Ascending aorta (tissue), 2 donors: ENCODE results near the gene CRLF1. TPM values are rescaled to one million over a fixed set of nuclear protein-coding genes. Genes with fewer than 3 reads are reported as not detected.
A peak's percentile ranks its signal among the peaks of the same experiment; 100 is the strongest.

Source experiments
- DNase-seq, 2 donors: peaks; one replicate each; pipeline ENCODE4 v3.0.0-alpha.2; 2019; ENCODE audit warnings: low spot score in 2 of 2
- H3K27ac ChIP-seq, 2 donors: fragments of 200-600 bp; sonication (generic); one replicate each; pipeline ENCODE4 v1.5.1; 2016 to 2017; ENCODE audit warnings: mild to moderate bottlenecking in 1 of 2
- H3K27me3 ChIP-seq: fragments of 200-600 bp; sonication (generic); one replicate; pipeline ENCODE4 v1.5.1; 2017
- H3K36me3 ChIP-seq, 2 donors: fragments of 200-600 bp; sonication (generic); one replicate each; pipeline ENCODE4 v1.5.1; 2016
- H3K4me1 ChIP-seq, 2 donors: fragments of 200-600 bp; sonication (generic); one replicate each; pipeline ENCODE4 v1.5.1; 2016 to 2017; ENCODE audit warnings: mild to moderate bottlenecking in 1 of 2
- H3K4me3 ChIP-seq, 2 donors: fragments of 200-600 bp; sonication (generic); one replicate each; pipeline ENCODE4 v1.5.1; 2016 to 2017; ENCODE audit warnings: mild to moderate bottlenecking in 1 of 2
- H3K9me3 ChIP-seq, 2 donors: fragments of 200-600 bp; sonication (generic); one replicate each; pipeline ENCODE4 v1.5.1; 2016
- intact Hi-C: fragments of 100-400 bp; cut with DNase I; formaldehyde crosslinking; loops from one replicate; pipeline ENCODE4 v1.15.1; 2023
- total RNA-seq: library from RNA; depleted of rRNA; stranded (reverse); fragments of >200 nt; gene quantifications from one replicate; pipeline ENCODE4 v1.1.0, GENCODE V29; 2016
- TF ChIP-seq, protein P1 (sequence below), 3 experiments: fragments of 200-600 bp in 2 of 3; fragments of 450-650 bp in 1 of 3; sonication (generic) in 2 of 3; IDR thresholded peaks; one replicate each; pipeline ENCODE4 v1.5.1; 2016 to 2019; ENCODE audit warnings: antibody characterized with exemption in 3 of 3, mild to moderate bottlenecking in 1 of 3, moderate library complexity in 1 of 3

The CRLF1 gene
- total RNA-seq, 1 donor from 2014 or later: 638 TPM

DNA sequence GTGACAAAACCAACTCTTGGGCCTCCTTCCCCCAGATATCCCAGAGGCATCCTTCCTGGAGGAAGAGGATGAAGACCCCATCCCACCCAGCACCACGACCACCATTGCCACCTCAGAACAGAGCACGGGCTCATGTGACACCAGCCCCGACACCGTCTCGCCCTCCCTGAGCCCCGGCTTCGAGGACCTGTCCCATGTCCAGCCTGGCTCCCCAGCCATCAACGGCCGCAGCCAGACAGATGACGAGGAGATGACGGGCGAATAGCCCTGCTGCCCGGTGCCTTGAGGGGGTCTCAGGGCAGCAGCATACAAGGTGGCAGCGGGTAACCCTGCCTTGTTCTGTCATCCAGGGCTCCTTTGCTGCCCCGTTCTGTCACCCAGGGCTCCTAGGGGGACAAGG lies 38.2 kb downstream of the CRLF1 start:
- intact Hi-C loops: no loop called here
- peaks cover 11 to 13% of the 10 kb centered on the region in 2 donors for H3K4me1 ChIP-seq
- TF ChIP-seq, protein P1, sequence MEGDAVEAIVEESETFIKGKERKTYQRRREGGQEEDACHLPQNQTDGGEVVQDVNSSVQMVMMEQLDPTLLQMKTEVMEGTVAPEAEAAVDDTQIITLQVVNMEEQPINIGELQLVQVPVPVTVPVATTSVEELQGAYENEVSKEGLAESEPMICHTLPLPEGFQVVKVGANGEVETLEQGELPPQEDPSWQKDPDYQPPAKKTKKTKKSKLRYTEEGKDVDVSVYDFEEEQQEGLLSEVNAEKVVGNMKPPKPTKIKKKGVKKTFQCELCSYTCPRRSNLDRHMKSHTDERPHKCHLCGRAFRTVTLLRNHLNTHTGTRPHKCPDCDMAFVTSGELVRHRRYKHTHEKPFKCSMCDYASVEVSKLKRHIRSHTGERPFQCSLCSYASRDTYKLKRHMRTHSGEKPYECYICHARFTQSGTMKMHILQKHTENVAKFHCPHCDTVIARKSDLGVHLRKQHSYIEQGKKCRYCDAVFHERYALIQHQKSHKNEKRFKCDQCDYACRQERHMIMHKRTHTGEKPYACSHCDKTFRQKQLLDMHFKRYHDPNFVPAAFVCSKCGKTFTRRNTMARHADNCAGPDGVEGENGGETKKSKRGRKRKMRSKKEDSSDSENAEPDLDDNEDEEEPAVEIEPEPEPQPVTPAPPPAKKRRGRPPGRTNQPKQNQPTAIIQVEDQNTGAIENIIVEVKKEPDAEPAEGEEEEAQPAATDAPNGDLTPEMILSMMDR (IDR thresholded peaks at IDR 0.05): no peak
- peaks cover 57 to 62% of the 10 kb centered on the region in 2 donors for H3K36me3 ChIP-seq
- DNase-seq: no peak
- no peaks in the 10 kb centered on the region for H3K9me3 ChIP-seq
- no peaks in the 10 kb centered on the region for H3K27me3 ChIP-seq
- no peak overlapping the region for H3K4me3 ChIP-seq
- peak overlapping the region; percentile 19 to 38 for H3K27ac ChIP-seq

DNA sequence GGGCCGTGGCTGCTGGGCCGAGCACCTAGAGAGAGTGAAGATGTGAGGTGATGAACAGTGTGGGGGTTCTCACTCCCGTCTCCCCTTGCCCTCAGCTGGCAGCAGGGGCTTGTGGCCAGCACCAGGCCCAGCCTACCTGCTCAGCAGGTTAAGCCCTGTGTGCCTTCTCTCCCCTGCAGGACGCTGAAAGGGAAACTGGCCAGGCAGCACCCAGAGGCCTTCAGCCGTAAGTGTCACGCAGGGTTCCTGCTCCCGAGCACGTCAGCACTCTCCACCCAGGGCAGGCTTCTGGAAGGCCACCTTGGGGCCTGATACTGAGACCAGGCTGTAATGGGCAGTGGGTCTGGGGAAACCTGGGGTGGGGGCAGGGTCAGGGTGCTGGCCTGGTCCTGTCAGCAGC lies 39.6 kb downstream of the CRLF1 start:
- no peak overlapping the region for H3K27ac ChIP-seq
- intact Hi-C loops: no loop called here
- H3K27me3 ChIP-seq: no peaks in the 10 kb centered on the region
- peaks cover 57 to 59% of the 10 kb centered on the region in 2 donors for H3K36me3 ChIP-seq
- H3K4me1 ChIP-seq: peaks cover 0 to 14% of the 10 kb centered on the region in 2 donors
- H3K9me3 ChIP-seq: no peaks in the 10 kb centered on the region
- DNase-seq: no peak
- H3K4me3 ChIP-seq: no peak overlapping the region
- TF ChIP-seq, protein P1 (IDR thresholded peaks at IDR 0.05): no peak

DNA sequence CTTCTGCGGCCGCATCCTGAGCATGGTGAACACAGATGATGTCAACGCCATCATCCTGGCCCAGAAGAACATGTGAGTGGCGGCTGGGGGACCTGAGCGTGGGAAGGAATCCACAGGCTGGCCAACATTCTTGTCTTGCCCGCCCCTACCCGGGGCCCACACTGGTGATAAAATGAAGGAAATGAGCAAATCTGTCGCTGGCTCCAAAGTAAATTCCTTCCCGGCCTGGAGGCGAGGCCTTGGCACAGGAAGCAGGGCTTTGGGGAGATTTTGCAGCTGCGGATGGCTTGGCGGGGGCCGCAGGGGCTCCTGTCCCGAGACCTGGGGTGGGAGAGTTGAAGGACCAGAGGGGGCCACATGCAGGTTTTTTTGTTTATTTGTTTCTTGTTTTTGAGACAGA lies 44.5 kb downstream of the CRLF1 start:
- no peaks in the 10 kb centered on the region for H3K27me3 ChIP-seq
- no peak overlapping the region for H3K4me3 ChIP-seq
- TF ChIP-seq, protein P1 (IDR thresholded peaks at IDR 0.05): no peak
- peaks cover 5 to 39% of the 10 kb centered on the region in 2 donors for H3K4me1 ChIP-seq
- H3K36me3 ChIP-seq: peaks cover 34 to 38% of the 10 kb centered on the region in 2 donors
- intact Hi-C loops: no loop called here
- DNase-seq: peak; percentile 35 to 92
- H3K9me3 ChIP-seq: no peaks in the 10 kb centered on the region
- H3K27ac ChIP-seq: peak overlapping the region; percentile 98

DNA sequence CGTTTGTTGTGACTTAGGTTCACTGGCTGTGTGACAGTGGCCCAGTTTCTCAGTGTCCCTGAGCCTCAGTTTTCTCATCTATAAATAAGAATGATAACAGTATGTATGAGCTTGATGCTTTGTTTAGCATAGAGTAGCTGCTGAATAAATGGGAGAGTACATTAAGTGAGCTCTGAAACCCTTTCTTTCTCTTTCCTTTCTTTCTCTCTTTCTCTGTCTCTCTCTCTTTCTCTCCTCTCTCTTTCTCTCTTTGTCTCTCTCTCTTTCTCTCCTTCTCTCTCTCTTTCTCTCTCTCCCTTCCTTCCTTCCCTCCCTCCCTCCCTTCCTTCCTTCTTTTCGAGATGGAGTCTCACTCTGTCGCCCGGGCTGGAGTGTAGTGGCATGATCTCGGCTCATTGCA lies 46.9 kb downstream of the CRLF1 start:
- TF ChIP-seq, protein P1 (IDR thresholded peaks at IDR 0.05): no peak
- Histone ChIP-seq H3K4me3 (no peak overlapping the region), H3K4me1 (peaks cover 5 to 39% of the 10 kb centered on the region in 2 donors), H3K9me3 (no peaks in the 10 kb centered on the region), H3K27me3 (no peaks in the 10 kb centered on the region), H3K27ac (peak overlapping the region; percentile 98), H3K36me3 (peaks cover 10 to 14% of the 10 kb centered on the region in 2 donors)
- intact Hi-C loops: loop anchor here (2.0 kb wide), 1 partner anchor 99 kb away; no protein-coding TSS in a partner anchor
- no peak for DNase-seq

DNA sequence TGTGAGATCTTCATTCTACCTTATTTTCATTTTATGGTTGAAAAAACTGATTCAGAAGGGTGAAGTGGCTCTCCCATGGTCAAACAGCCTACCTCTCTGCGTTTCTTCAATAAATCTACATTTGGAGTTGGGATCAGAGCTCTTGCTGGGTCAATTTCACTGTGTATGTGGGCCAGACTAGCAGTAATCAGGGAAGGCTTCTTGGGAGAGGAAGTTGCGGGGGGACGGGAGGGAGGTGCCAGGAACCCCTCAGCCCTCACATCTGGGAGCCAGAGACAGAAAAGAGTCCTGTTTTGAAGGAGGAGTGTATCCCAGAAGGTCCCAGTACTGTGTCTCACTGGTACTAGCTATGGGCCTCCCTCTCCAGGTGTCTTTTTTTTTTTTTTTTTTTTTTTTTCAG lies 48.0 kb downstream of the CRLF1 start:
- intact Hi-C loops: loop anchor here (2.0 kb wide), 1 partner anchor 98 kb away; no protein-coding TSS in a partner anchor

More for the DNA sequence above, 48.0 kb downstream of the CRLF1 start:
- H3K36me3 ChIP-seq: peaks cover 3 to 4% of the 10 kb centered on the region in 2 donors
- no peaks in the 10 kb centered on the region for H3K9me3 ChIP-seq
- no peak for DNase-seq
- peaks cover 5 to 39% of the 10 kb centered on the region in 2 donors for H3K4me1 ChIP-seq
- H3K4me3 ChIP-seq: peak overlapping the region; percentile 79 to 95
- H3K27me3 ChIP-seq: no peaks in the 10 kb centered on the region
- peak overlapping the region; percentile 98 for H3K27ac ChIP-seq
- TF ChIP-seq, protein P1 (IDR thresholded peaks at IDR 0.05): no peak
